ENCODE measurements around the gene GNAO1.

GNAO1 gene

GRCh38 chr16:56294579-56294978 is 103.3 kb downstream of the GNAO1 start:
- DNase-seq = peak in 1 of 4 experiments; percentile 34

- peak in 1 of 4 experiments; percentile 28 for DNase-seq
These were observed 103.9 kb downstream of the GNAO1 start for GRCh38 chr16:56295059-56295665.

DNA sequence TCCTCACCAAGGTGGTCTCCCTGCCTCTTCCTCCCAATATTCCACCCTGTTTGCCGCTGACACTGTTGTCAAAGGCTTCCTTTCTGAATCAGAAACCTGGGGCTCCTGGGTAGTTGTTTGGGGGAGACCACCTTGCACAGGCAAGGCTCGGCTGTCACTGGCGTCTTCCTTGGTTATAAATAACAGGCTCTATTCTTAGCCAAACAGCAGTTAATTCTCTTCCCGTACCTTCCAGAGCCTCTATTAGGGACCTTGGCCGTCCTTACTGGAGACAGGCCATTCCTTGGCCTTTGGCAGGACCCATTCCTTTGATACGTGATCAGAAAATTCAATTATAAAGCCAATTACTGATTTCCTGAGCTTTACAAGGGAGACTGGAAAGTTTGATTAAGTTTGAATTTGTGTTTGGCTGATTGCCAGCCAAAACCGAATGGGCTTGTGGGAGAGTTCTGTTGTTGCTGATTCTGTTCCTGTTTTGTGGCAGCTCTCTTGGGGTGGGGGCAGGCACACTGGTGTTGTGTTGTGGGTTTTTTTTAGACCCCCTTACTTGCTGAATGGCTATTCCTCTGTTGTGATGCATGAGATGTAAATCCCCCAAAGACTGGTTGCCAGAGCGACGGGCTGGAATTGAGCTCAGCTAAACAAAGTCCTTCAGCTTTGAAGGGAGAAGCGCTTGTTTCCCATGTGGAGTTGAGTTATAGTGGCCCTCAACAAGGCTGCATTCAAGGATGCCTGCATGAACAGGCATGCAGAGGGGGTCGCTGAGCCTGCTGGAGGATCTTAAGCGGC is 104.6 kb downstream of the GNAO1 start:
- DNase-seq = peak in 3 of 4 experiments; percentile 20 to 40 (median 20)

DNA sequence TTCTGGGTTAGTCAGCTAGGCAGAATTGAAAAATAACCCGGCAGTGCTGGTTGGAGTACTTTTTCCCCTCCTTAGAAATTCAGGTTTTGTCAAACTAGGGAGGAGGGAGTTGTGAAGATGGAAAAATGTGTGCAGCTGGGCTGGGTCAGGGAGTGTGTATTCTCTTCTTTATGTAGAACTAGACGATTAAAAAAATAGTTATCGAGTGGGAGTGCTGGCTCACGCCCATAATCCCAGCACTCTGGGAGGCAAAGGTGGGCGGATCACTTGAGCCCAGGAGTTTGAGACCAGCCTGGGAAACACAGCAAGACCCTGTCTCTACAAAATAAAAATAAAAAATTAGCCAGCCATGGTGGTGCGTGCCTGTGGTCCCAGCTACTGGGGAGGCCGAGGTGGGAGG is 106.4 kb downstream of the GNAO1 start:
- no peak for DNase-seq

- DNase-seq = no peak
These were observed 106.8 kb downstream of the GNAO1 start for GRCh38 chr16:56298116-56298515.

DNA sequence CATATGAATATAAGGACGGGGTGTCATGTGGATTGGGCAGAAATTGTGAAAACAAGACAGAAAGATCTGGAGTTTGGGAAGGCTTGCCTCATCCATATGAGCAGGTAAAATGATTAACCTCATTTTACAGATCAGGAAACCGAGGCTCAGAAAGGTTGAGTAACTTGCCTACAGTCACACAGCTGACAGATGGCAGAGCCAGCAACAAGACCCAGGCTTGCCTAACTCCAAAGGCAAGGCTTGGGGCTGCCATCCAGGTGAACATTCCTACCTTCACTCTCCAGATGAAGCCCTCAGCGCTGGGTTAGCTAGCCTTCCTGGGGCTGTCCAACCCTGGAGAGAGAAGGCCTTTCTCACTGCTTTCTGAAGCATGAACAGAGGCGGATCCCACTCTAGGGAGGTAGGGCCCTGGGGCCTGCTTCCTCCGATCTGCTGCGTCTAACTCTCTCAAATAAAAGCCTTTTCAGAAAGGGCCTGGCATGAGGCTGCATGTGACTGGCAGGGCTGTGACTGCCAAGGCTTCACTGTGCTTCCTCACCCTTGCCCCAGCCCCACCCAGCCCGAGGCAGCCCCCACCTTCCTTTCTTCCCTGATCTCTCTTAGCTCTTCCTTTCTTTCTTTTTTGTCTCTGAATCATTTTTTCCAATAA is 107.8 kb downstream of the GNAO1 start:
- peak; percentile 45 to 74 (median 64) for DNase-seq

GRCh38 chr16:56300242-56300623 is 108.9 kb downstream of the GNAO1 start:
- DNase-seq = no peak

- DNase-seq = peak in 3 of 4 experiments; percentile 17 to 40 (median 24)
These were observed 109.9 kb downstream of the GNAO1 start for GRCh38 chr16:56300891-56301850.

DNA sequence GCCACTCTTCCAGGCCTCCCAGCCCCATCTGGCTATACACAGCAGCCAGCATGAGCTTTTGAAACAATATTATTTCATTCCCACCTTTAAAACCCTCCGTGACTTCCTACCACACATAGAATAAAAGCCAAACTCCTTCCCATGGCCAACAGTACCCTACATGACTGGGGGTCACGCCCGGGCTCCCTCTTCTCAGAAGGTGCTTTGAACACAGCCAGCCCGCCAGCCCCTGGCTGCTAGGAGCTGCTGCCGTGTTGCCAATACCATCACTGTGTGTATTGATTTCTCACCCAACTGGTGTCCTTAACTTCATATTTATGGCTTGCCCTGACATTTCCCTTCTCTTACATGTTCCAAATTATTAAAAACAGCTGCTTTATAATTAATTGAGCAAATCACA is 111.2 kb downstream of the GNAO1 start:
- DNase-seq = no peak

- DNase-seq = no peak
These were observed 111.9 kb downstream of the GNAO1 start for GRCh38 chr16:56303066-56303715.

DNA sequence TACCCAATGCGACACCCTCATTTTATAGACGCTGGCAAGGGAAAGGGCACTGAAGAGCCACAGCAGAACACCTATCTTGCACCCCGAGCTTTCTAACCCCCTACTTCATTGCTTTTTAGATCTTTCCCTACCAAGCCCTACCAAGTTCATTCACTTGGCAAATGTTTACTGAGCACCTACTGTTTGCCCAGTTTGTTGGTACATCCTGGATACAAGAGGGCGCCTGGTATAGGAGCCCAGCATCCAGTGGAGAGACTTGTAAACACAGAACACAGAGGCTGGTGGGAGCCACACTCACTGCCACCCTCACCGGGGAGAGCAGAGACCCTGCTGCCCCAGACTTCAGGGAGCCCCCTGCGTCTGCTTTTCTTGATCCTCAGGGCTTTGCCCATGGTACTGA is 112.6 kb downstream of the GNAO1 start:
- DNase-seq = no peak

DNA sequence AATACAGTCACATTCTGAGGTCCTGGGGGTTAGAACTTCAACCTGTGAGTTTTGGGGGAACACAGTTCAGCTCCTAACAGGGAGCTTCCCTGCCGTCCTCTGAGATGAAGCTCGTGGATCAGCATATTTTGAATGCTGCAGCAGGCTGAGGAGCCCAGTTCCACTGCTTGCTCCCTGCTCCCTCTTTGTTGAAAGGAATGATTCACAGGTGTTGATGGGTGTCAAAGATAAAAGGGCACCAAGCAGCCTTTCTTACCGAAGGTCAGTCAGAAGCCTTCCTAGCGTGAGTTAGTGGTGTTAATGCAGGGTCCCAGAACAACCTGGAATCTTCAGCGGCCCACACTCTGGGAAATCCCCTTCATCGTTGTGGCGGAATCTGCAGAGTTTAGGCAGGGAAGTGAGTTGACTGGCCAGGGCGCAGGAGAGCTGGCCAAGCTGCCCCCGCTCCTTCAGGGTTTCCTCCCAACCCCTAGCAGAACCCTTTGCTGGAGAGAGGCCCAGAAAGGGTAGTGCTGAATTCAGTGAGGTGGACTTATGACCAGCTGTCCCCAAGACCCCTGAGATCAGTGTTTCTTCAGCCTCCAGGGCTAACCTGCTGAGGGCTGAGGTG is 114.8 kb downstream of the GNAO1 start:
- DNase-seq = no peak

DNA sequence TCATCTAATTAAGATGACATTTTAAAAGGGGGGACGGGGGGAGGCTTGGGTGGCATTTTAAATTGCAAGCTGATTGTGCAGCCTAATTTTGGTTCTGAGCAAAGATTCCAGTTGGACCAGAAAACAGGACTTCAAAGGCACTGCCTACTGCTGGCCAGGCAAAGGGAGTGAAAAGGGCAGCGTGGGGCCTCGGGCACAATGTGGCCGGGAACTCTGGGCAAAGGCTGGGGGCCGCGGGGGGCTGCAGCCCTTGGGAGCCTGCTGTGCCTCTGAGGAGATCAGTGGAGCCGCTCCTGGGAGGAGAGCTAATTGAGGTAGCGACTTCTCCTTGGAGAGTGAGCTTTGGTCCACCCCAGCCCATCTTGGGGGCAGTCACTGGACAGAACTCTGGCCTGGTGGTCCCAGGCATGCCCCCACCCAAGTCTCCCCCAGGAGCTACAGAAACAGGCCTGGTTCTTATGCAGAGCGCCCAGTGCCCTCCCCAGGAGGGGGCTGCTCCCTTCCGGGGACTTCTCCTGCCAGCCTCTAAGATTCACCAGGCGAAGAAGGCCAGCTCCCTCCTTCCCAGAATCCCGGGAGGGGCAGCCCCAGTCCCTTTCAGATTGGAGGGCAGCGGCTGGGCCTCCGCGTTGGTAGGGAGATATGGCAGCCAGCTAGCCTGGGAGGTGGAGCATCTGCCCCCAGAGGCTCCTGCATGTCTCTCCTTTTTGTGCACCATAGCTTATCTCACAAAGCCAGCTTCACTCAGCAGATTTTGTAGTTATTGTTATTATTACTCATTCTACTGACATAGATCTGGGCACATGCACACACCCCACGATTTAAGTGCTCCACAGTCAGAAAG is 115.6 kb downstream of the GNAO1 start:
- DNase-seq = no peak

DNA sequence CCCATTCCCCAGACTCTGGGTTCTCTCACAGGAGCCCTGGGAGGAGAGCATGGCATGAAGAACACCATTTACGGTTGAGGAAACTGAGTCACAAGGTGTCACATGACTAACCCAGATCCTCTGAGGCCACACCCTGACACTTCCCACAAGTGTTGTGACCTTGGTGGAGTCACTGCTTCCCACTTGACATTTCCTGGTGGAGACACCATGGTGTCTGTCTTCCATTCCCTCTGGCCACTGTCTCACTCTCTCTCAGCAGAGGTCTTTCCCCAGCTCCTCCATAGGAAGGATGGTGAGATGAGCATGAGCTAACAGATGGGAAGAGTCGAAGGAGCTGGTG is 116.2 kb downstream of the GNAO1 start:
- DNase-seq = no peak

GRCh38 chr16:56309008-56309407 is 117.7 kb downstream of the GNAO1 start:
- DNase-seq = no peak

DNA sequence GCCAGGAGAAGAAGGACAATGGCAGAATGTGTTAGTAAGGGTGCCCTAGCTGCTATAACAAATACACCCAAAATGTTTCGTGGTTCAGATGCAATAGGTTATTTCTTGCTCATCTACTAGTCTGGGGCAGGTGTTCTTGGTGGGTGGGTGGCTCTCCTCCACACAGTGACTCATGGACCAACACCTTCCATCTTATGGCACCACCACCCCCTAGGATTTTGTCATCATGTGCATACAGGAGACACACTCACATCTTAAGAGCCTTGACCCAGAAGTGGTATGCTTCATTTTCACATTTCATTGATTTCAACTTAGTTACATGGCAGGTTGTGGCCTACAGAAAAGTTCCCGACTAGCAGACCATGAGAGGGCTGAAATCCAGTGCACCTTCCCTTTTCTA is 119.4 kb downstream of the GNAO1 start:
- no peak for DNase-seq

DNA sequence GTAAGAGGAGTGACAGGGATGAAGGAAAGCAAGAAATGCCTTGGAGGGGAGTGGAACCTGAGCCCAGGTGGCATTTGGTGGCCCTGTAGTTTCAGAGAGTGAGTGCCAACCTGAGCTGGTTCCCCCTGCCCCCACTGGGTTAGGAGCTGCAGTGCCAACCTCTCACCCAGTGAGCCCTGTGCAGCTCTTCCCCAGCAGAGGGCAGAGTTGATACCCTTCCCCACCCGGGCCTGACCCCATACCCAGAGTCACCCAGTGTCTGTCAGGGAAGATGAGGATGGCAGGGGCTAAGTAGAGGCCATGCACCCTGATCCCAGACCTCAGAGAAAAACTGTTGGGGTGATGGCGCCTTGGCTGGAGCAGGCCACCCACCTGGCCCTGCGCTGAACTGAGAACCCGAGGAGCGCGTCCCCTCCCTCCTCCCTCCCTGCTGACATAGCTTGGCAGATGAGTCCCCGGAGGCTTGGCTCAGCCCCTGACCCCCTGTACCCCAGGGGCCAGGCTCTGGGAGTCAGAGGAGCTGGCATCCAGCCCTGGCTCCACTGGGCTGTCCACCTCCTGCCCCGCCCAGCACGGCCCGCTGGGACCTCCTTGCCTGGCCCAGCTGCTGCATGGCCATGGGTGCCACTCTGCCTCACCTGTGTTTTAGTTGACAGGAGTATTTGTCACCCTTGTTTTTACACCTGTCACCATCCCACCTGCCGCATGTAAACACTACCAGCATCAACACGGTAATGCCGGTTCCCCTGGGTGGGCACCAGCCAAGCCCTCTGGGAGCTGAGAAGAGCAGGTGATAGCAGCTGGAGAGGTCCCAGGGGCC is 120.1 kb downstream of the GNAO1 start:
- DNase-seq = no peak

- no peak for DNase-seq
These were observed 120.7 kb downstream of the GNAO1 start for GRCh38 chr16:56312028-56312300.

- no peak for DNase-seq
These were observed 121.3 kb downstream of the GNAO1 start for GRCh38 chr16:56312556-56312955.

- DNase-seq = no peak
These were observed 123.1 kb downstream of the GNAO1 start for GRCh38 chr16:56314244-56314850.

Measured in suppressor macrophage (primary cell).